ENCODE results near the gene MRPS23.

The MRPS23 gene

DNA sequence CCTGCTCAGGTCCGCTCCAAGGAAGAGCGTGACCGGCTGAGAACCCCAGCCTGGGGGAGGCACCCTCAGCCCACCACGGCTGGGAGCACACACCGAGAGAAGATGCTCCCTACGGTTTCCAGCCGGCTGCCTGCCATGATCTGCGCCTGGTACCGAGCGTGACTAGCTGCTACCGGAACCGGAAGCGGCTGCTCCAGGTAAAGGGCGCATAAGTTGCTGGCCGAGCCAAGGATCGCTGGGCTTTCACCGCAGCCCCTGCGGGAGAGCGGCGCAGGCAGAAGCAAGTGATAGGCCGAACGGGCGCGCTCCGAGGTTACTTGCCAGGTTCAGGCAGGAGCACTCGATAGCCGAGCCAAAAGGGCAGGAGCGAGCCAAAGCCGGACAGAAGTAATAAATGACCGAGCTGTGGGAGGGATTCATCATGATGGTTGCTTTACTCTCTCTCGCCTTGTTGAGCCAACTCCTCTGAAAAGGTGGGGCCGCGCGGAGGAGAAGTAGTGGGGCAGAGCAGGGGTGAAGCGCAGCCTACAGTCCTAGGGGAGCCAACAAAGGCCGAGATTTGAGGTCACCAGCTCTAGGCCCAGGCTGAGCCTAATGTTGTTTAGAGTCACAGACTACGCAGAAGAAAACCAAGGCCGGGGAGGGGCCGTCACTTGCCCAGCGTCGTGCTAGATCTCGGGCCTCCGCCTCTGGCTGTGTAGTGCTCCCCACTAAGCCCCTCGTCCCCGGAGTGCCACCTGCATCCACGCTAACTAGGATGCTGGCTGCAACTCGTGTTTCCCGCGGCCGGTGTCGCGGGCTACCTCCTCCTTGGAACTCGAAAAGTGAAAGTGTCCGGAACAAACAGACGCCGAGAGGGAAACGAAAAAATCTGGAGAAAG, at the start of gene MRPS23:
MRPS23 (minus strand) TSS at position 171 of the 881 bp plus-strand sequence; CDS start at position 137, 34 bp downstream.
- peak; percentile 99 for DNase-seq

DNA sequence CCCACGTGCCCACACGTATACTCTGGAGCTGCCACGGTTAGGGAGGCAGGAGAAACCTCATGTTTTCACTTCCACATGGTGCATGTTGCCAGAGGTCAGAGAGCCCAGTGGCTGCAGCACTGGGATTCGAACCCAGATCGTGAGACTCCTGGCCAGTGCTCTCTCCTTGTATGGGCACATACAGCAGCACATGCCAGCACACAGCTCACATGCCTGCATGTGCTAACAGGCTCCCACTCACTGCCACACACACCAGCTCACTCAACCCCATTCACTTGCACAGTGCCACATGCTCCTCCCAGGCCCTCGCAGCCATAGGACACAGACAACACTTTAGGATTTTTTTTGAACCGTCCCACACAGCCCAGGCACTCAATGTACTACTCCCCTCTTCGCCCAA, 49.5 kb upstream of the MRPS23 start:
- no peak for DNase-seq

DNA sequence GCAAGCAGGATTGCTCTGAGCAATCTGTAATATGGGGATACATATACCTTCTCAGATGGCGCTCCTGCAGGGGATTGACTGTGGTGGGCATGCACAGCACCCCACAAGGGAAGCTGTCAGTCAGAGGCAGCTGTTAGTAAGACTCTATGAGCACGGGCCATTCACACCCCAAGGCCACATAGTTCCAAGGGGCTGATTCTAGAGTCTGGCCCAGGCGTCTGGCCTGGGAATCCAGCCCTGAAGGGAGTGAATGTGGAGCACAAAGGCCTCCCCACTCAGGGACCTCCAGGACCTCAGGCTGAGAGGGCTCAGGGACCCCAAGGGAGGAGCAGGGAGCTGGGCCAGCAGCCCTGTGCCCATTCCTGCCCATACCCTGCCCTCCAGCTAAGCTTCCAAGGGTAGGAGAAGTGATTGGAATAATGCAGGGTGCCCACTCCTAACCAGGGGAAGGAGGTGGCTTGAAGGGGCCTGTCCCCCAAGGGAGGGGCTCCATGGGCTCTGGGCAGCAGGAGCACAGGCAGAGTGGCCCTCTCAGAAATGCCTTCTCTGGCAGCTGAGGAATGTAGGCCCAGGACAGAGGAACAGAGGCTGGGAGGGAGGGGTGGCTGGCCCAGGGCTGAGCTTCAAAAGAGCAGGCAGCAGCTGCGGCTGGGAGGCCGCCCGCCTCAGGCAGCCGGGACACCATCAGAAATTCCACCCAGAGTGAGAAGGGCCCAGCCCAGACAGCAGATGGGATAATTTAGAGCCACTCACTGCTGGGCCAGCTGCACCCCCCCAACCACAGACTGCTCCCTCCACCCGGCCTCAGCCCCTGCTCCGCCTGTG, 48.9 kb upstream of the MRPS23 start:
- DNase-seq = peak; percentile 95

DNA sequence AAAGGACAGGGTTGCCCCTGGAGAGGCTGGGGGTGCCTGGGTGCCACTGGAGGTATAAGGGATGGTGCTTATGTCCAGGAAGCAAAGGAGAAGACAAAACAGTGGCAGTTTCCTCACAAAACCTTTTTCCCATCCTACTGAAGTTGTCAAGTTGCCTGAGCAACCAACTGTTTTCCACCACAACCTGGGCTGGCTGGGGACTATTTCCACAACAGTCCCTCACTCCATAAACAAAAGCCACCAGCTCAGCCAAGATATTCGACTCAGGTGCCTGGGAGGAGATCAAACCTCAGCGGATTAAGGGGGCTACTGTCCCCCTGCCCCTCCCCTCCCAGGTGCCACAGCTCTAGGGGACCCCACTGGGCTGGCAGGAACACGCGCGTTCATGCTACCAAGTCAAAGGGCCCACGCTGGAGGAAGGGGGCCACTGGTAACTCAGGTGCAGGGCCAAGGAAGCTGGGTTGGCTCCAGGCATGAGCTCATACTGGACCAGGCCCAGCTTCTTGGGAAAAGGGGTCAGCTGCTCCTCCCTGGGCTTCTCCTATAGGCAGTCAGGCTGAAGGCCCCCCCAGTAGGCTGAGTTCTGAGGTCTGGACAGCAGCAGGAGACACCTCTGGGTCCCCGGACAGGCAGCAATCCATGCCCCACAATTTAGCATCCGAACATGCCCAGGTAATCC, 45.7 kb upstream of the MRPS23 start:
- peak; percentile 85 for DNase-seq

DNA sequence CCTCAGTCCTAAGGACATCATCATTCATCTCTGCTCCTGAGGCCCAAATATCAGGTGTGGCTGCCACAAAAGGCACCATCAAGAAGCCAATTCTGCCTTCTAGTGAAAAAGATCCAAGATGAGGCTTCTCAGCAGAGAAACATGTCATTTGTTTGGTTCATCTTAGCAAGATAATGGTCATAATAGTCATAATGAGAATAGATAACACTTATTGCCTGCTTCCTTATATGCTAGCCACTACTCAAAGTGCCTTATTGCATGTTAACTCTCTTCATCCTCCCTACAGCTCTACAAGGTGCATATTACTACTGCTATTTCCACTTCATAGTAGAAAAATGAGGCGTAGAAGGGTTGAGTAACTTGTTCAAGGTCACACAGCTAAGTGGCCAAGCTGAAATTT, 45.0 kb upstream of the MRPS23 start:
- DNase-seq = no peak

DNA sequence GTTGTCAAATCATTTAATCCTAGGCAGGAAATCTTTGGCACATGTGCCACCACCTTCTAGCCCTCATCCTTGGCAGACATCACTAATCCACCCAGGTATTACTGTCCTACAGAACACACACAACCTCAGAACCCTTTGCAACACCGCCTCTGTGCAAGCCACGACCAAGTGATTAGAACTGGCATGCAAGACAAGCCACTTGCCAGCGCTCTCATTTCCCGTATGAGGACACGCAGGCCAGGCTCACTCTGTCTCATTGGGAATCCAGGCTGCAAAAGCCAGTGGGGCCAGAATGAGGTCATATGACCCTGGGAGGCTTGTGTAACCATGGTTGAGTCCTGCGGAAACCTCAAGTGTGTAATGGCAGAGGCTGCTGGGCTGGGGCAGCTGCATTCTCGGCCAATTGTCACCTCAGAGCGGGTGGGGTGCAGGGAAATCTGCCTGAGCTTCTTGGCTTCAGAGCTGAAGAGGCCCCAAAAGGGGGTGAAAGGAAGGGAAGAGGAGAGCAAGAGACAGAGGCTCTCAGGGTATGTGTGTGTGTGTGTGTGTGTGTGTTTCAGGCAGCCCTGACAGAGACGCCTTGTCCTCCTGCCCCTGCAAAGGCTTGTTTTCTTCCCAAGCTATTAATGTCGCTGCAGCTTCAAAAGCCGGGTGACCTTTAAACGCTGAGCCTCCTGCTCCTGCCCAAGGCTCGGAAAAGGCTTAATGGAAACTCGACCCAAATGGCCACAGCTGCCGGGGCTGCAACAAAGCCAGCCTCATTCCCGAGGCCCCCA, 43.2 kb upstream of the MRPS23 start:
- DNase-seq = peak; percentile 97

DNA sequence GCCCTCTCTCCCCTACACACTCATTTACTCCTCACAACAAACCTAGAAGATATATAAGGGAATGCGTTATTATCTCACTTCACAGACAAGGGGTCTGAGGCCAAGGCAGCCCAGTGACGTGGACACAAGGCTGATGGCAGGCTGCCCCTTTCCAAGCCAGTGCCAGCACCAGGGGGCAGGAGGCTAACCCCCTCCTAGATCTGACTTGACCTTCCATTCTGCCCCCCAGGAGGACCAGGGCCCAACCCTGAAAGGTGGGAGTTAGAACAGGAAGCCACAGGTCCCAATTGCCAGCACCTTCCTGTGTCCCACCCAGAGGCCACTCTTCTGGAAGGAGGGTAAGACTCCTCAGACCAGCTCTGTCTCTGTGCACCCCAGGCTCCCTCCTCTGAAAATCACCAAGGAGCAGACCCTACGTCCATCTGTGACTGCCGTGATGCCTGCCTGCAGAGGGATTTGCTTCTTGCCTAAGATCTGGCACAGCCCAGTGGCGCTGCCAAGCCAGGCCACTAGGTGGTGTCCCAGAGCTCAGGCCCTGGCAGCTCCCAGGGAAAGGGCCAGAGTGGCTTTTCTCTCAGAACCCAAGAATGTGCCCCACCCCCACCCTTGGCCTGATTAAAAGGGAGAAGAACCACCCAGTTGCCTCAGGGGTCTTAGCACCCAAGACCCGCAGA, 42.4 kb upstream of the MRPS23 start:
- peak; percentile 94 for DNase-seq

DNA sequence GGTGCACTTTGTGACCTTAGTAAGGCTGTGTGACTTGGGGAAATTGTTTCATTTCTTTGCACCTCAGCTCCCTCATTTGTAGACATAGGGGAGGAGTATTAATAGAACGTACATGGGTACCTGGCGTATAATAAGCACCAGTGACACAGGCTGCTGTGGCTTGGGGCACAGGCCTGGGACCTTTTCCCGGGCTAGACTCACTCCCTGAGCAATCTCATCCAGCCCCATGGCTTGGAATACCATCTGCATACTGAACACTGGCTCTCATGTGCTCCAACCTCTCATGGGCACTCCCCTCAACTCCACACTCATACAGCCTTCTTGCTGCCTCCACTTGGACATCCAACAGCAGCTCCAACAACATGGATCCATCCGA, 41.0 kb upstream of the MRPS23 start:
- no peak for DNase-seq

DNA sequence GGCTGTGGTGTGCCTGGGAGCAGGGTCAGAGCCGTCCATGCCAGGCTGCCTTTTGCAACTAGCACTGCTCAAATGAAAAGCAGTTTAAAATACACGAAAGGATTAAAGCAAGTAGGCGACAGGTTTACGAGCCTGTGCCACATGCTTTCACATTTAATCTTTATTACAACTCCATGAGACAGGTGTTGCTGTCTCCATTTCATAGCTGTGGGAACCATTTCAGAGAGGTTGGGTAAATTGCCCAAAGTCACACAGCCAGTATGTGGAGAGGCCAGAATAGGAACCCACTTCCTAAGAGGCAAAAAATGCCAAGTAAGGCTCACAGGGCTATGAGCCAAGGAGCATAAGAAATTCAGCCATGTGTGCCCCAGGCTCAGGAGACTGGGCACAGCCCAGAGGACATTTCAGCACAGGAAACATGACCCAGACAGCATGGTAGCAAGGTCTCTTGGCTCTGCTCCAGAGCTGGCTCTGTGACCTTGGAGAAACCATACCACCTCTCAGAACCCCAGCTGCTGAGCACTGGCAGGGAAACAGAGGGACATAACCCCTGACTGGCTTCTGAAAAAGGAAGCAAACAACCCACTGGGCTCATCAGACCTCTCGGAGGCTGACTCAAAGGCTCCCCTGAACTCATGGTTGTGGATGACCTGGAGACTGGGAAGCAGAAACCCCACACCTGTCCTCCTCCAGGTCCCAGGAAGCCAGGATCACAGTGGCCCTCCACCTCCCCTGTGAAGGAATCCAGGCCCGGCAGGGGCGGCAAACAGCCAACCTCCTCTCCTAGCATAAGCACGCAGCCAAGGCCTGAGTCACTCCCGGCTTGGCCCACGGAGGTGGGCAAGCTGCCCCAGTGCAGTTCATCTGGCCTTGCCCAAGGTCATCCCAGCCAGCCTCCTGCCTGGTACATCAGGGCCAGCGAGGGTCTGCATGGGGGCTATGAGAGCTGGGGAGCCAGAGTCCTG, 40.3 kb upstream of the MRPS23 start:
- peak; percentile 84 for DNase-seq

DNA sequence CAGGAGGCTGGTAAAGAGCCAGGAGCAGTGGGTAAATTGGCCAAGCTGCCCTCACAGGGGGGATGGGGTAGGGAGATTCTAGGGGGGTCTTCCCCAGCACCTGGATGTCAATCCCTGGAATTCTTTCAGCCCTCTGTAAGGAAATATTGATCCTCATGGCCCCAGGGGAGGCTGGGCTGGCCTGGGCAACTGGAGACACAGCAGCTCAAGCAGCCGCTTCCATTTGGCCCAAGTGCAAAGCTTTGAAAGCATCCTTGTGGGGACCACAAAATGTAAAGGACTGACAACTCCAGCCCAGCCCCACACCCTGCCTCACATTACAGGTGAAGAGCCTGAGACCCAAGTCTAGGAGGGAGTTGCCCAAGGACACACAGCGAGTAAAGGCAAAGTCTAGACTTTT, 39.4 kb upstream of the MRPS23 start:
- peak; percentile 27 for DNase-seq

DNA sequence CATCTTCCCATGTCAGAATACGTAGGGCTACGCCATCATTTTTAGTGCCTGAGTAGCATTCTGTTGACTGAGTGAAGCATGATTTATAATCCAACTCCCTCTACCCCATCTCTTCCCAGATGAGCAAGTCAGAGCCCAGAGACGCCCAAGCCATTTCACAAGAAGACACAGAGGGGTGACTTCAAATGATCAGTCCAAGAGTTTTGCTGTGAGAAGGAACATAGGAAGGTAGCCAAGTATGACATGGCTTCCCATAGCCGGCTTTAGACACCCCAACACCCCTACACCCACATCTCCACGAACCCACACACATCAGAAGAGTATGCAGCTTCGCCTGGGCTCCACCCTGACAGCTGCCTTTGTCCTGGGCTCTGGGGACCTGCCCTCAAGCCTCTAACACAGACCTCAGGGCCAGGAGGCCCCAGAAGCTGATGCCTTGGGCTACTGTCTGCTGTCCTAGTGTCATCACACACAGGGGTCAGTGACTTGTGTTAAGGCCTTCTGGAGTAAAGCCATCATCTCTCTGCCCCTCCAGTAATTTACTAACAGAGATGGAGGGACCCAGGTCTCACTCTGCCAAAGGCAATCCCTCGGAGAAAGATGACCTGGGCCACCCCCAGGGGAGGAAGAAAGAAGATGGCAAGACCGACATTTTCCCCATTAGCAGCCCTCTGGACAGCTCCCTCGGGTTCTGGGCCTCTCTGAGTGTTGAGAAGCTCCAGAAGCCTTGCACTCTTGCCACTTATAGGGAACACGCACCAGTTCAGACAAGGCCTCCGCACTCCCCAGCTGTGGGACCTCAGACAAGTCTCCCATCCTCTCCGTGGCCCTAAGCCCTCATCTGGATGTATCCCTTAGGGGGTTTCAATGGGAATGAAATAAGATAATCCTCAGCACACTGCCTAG, 38.7 kb upstream of the MRPS23 start:
- no peak for DNase-seq

DNA sequence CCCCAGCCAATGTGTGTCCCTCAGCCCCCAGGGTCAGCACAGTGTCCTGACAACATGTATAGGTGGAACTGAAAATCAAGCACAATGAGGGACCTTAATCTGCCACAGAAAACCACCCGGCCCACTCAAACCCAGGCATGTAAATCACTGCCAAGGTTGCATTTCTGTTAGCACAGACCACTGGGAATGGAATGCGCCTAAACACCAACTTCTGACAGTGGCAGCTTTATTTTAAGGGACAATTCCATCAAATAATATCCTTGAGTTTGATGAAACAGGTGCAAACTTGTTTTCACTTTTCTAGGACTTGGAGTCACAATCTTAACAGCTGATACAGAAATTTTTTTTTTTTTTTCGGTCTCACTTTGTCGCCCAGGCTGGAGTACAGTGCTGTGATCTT, 37.3 kb upstream of the MRPS23 start:
- no peak for DNase-seq

DNA sequence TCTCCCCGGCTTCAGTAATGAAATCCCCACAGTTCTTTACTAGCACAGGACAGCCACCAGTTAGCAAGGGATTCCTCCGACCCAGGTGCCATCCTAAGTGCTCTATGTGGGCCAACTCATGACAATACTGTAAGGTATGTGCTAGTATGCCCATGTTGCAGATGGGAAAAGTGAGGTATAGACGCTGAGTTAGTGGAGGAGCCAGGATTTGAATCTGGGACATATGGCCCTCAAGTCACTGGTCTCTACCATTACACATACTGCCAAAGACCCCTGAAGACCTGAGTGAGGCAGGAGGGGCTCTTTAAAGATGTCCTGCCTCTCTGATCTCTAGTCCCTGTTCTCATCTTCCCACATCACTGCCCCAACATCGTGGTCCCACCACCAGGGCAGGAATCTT, 36.2 kb upstream of the MRPS23 start:
- no peak for DNase-seq

DNA sequence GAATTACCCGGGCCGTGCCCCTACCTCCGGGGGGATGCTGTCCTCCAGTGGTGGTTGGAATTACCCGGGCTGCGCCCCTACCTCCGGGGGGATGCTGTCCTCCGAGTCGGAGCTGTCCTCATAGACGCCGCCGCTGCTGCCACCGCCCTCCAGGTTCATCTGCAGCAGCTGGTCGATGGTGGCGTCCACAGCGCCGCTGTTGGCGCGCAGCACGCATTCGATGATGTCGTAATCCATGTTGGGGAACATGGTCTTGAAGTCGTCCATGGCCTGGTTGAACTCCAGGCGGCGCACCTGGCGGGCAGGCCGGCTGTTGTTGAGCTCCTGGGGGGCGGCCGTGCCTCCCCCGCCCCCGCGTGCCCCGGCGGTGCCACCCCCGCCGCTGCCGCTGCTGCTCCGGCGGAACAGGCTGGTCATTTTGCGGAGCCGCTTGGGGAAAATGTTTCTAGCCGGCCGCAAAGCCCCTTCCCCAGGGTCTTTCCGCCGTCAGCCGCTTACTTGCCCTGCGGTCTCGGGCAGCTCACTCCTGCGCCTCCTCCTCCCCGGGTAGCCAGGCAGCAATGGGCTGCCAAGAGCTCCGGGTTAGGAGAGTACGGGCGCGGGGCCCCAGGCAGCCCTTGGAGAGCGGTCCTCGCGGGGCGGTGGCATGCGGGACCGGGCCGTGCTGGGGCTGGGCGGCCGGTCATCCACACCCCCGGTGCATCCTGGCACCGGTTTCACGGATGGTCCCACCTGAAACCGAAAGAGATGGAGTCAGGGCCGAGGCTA, 35.5 kb upstream of the MRPS23 start:
- no peak for DNase-seq

DNA sequence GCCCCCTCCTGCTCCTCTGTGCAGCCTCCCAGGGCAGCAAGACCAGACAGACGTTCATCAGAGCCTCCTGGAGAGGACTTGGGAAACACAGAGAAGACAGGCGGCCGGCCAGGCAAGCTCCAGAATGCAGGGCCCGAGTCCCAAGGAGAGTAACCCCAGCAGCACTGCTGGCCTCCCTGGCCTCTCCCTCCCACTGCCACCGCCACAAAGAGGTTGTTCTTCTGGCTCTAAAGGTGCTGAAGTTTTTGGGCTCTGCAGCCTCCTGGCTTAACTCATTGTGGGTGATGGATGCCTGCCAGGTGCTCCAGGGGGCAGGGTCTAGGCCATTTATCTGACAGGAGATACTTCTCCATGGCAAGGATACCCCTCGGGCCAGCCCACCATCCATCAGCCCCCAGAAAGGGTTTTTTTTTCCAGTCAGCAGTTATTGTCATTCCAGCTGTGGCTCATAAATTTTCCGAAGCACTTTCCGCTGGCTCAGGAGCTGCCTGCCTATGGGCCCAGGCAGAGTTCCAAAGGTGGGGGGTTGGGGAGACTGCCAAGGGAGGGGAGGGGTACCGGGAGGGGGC, 32.0 kb upstream of the MRPS23 start:
- DNase-seq = peak; percentile 90

DNA sequence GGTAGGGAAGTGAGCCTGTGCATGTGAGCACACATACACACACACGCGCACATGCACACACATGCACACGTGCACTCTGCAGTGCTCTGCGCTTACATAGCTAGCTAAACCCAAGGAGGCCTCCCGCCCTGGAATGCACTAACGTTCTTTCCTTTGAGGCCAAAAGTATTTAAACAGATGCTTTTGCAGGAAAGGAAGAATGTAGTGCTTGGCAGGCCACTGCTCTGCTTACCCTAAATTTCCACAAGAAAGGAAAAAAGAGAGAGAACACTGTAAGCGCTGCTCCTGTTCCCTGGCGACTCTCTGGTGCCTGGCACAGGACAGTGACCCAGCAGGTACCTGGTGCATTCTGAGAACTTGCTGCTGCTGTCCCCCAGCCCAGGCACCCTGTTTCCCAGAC, 31.3 kb upstream of the MRPS23 start:
- DNase-seq = peak; percentile 93

DNA sequence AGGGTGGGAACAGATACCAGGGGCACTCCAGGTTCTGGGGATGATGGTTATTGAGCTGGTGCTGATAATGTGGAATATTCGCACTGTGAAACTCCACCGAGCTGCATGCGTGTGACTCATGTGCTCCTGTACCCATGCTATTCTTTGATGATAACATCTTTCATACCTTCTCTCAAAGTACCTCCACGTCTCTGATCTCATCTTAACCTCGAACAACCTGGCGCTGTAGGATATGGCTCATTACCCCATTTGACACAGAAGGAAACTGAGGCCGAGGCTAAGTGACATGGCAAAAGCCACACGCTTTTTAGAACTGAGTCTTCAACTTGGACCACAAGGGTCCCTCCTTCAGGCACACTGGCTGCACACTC, 30.2 kb upstream of the MRPS23 start:
- no peak for DNase-seq

DNA sequence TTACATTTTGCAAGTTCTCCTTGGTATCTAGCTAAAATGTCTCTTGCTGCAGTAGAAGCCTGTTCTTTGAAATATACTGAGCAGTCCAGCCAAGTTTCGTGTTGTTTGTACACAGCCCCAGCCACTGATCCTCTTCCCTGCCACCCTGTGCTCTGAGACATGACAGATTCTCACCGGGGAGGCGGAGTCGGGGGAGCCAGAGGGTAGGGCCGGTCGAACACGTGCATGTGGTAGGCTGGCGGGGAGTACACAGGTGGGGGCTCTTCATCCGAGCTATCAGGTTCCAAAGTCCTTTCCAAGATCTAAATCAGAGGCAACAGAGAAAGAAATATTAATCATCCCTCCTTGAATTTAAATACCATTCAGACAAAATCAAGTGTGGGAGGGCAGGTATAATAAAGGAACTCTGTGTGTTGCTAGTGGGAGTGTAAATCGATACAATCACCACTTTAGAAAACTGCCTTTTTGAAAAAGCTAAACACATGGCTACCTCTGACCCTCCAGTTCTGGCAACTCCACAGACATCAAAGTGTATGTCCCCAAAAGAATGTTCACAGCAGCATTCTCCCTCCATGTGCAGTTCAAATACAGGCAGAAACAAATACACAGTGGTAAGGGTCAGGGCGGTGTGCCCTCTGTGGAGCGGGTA, 29.7 kb upstream of the MRPS23 start:
- DNase-seq = peak; percentile 35

Data from femur (tissue), 1 donor.